ENCODE results near the gene A3GALT2. TPM values are rescaled to one million over a fixed set of nuclear protein-coding genes. Genes with fewer than 3 reads are reported as not detected.
"Not testable (repeated sequence)": the region's sequence is repeated elsewhere in the genome, so short reads cannot be mapped to it uniquely, and the experiment has no call there.

Gene A3GALT2
- total and polyA plus RNA-seq, 4 donors = not detected

GRCh38 chr1:33294071-33295010 lies 26.6 kb downstream of the A3GALT2 start:
- no peak for DNase-seq (ENCODE audit: low spot score)
- TF ChIP-seq MAX (IDR thresholded peaks at IDR 0.05) (no peak), EGR1 (IDR thresholded peaks at IDR 0.05; ENCODE audit: low read depth in 2 of 2) (no peak), YY1 (IDR thresholded peaks at IDR 0.05) (no peak)
- no peak overlapping the region for H3K4me3 ChIP-seq (ENCODE audit: low read depth in 1 of 3, low read length in 3 of 3)
- H3K4me1 ChIP-seq (ENCODE audit: control insufficient read depth in 4 of 4, insufficient read depth in 4 of 4, low read length in 3 of 4) = peaks cover 6 to 26% (median 18%) of the 10 kb centered on the region in 4 donors
- no peaks in the 10 kb centered on the region for H3K27me3 ChIP-seq (ENCODE audit: control insufficient read depth in 4 of 4, insufficient read depth in 4 of 4, low read length in 3 of 4)
- peaks cover 0 to 9% (median 7%) of the 10 kb centered on the region in 4 donors for H3K36me3 ChIP-seq (ENCODE audit: control insufficient read depth in 4 of 4, insufficient read depth in 3 of 4, low read depth in 1 of 4, low read length in 3 of 4)
- no peaks in the 10 kb centered on the region for H3K9me3 ChIP-seq (ENCODE audit: control insufficient read depth in 4 of 4, low read length in 3 of 4)
- no peak overlapping the region for H3K9ac ChIP-seq (ENCODE audit: low read depth in 1 of 2, low read length in 2 of 2)
- H3K27ac ChIP-seq (ENCODE audit: low read depth in 1 of 2, low read length in 2 of 2) = no peak overlapping the region
- 90% methylated on average over 13 of the region's 13 CpGs for WGBS

GRCh38 chr1:33292726-33293340 lies 28.1 kb downstream of the A3GALT2 start:
- Histone ChIP-seq H3K9ac (ENCODE audit: low read depth in 1 of 2, low read length in 2 of 2) (no peak overlapping the region), H3K27ac (ENCODE audit: low read depth in 1 of 2, low read length in 2 of 2) (no peak overlapping the region), H3K27me3 (ENCODE audit: control insufficient read depth in 4 of 4, insufficient read depth in 4 of 4, low read length in 3 of 4) (no peaks in the 10 kb centered on the region), H3K9me3 (ENCODE audit: control insufficient read depth in 4 of 4, low read length in 3 of 4) (no peaks in the 10 kb centered on the region), H3K36me3 (ENCODE audit: control insufficient read depth in 4 of 4, insufficient read depth in 3 of 4, low read depth in 1 of 4, low read length in 3 of 4) (peaks cover 0 to 9% (median 8%) of the 10 kb centered on the region in 4 donors), H3K4me1 (ENCODE audit: control insufficient read depth in 4 of 4, insufficient read depth in 4 of 4, low read length in 3 of 4) (peaks cover 5 to 20% (median 18%) of the 10 kb centered on the region in 4 donors), H3K4me3 (ENCODE audit: low read depth in 1 of 3, low read length in 3 of 3) (no peak overlapping the region)
- WGBS = 85% methylated on average over 13 of the region's 13 CpGs
- no peak for DNase-seq (ENCODE audit: low spot score)
- TF ChIP-seq CTCF (IDR thresholded peaks at IDR 0.05; ENCODE audit: low read depth, low read length, missing input control) = no peak
- no peak for TF ChIP-seq ATF3 (IDR thresholded peaks at IDR 0.05)
- TF ChIP-seq SP1 (IDR thresholded peaks at IDR 0.05) = no peak
- TF ChIP-seq RAD21 (IDR thresholded peaks at IDR 0.05) = no peak
- TF ChIP-seq NR2F2 (IDR thresholded peaks at IDR 0.05) = no peak
- no peak for TF ChIP-seq JUND (IDR thresholded peaks at IDR 0.05)
- no peak for TF ChIP-seq FOXA2 (IDR thresholded peaks at IDR 0.05)
- no peak for TF ChIP-seq HNF4G (IDR thresholded peaks at IDR 0.05)

GRCh38 chr1:33290615-33291014 lies 30.3 kb downstream of the A3GALT2 start:
- H3K27ac ChIP-seq (ENCODE audit: low read depth in 1 of 2, low read length in 2 of 2); H3K27me3 ChIP-seq (ENCODE audit: control insufficient read depth in 4 of 4, insufficient read depth in 4 of 4, low read length in 3 of 4); H3K4me3 ChIP-seq (ENCODE audit: low read depth in 1 of 3, low read length in 3 of 3); H3K9ac ChIP-seq (ENCODE audit: low read depth in 1 of 2, low read length in 2 of 2); DNase-seq (ENCODE audit: low spot score); H3K9me3 ChIP-seq (ENCODE audit: control insufficient read depth in 4 of 4, low read length in 3 of 4); H3K4me1 ChIP-seq (ENCODE audit: control insufficient read depth in 4 of 4, insufficient read depth in 4 of 4, low read length in 3 of 4): not testable (repeated sequence)
- WGBS = 100% methylated on average over 1 of the region's 2 CpGs
- peaks cover 0 to 10% (median 9%) of the 10 kb centered on the region in 4 donors for H3K36me3 ChIP-seq (ENCODE audit: control insufficient read depth in 4 of 4, insufficient read depth in 3 of 4, low read depth in 1 of 4, low read length in 3 of 4)
